NCI-H1694 treated with DMSO at 0.1 percent for 48 hours (cell line): ENCODE data around the gene C15orf39.

Source experiments
- DNase-seq: peaks from one replicate; lab custom pipeline; 2025; lab: John Stamatoyannopoulos, UW

C15orf39 gene

DNA sequence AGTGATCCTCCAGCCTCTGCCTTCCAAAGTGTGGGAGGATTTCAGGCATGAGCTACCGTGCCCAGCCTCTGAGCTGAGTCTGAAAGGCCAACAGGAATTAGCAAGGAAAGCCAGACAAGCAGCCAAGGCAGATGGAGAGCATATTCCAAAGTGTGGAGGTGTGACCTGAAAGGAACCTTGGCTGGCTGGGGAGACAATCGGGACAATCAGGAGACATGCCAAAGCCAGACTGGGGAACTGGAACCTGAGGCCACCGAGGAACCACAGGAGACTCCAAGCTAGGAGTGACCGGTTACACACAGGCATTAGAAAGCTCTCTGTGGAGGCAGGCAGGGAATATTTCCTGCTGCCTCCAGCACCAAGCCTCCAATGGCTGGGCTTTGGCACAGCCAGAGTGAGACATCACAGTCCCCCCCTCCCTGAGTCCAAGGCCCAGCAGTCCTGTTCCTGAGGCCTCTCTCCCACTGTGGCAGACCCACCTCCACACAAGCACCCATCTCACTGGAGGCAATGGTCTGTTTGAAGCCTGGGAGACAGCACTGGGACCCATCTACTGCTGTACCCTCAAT lies 4.5 kb upstream of the C15orf39 start:
- DNase-seq, result no peak

DNA sequence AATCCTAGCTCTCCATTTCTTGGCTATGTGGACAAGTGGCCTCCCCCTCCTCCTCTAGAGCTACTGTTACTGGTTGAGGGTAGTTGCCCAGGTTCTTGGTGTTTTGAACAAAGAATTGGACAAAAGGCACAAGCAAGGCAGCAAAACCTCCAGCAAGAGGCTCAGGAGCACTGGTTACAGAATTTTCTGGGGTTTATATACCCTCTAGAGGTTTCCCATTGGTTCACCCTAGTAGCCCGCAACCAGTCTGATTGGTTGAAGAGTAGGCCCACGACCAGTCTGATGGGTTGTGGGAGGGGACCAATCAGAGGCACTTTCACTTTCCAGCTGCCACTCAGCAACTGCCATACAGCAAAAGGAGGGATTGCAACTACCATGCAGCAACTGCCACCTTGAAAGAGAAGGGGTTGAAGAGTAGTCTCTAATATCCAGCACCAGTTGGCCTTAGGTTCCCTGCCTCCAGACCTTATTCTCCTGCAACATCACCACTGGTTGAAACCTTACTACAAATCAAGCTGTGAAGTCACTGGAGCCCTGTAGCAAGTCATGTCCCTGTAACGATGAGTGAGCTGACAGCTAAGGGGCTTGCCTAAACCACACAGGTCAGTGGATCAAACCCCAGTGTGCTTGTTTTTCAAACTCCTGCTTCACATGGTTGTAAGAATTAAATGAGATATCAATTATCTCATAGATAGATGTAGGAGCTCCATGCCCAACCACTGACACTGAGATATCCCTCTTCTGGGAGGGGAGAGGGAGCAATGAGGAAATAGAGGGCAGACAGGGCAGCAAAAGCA lies 2.9 kb upstream of the C15orf39 start:
- no peak for DNase-seq

DNA sequence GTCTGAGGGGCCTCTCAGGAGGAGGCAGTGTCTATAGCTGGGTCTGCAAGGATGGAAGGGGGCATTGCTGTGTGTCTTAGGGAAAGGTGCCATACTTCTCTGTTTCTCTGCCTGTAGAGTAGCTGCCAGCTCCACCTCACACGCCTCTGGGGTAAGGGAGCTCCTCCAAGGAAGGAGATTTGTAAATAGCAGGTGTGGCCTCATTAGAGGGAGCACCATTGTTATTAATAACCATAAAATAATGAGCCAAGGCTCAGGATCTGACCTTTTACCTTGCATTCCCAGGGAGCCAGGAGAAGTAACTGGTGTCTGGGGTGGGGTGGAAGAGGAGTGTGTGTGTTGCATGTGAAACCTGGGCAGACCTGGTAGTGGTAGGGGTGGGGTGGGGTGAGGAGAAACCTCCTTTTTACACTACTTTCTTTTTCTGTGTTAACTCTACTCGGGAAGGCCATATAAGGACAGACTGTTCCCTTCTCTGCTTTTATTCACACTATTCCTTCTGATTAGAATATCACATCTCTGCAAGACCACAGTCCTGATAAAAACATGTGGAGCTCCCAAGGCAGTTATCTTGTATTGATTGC lies 2.2 kb upstream of the C15orf39 start:
- DNase-seq, result no peak

DNA sequence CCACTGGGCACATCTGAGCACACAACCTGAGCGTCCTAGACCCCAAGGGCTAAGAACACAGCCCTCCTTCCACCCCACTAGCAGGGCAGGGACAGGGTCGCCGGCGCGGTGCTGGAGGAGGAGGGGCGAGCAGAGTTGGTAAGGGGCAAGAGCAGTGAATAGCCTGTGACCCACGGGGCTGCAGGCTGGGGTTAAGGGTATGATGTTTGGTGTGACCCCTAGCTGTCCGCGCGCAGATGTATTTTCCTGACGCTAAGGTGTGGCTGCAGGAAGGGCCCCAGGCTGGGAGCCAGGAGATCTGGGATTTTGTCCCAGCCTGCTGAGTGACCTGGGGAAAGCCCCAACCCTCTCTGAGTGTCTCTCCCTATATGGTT lies 1.3 kb upstream of the C15orf39 start:
- DNase-seq, result no peak

DNA sequence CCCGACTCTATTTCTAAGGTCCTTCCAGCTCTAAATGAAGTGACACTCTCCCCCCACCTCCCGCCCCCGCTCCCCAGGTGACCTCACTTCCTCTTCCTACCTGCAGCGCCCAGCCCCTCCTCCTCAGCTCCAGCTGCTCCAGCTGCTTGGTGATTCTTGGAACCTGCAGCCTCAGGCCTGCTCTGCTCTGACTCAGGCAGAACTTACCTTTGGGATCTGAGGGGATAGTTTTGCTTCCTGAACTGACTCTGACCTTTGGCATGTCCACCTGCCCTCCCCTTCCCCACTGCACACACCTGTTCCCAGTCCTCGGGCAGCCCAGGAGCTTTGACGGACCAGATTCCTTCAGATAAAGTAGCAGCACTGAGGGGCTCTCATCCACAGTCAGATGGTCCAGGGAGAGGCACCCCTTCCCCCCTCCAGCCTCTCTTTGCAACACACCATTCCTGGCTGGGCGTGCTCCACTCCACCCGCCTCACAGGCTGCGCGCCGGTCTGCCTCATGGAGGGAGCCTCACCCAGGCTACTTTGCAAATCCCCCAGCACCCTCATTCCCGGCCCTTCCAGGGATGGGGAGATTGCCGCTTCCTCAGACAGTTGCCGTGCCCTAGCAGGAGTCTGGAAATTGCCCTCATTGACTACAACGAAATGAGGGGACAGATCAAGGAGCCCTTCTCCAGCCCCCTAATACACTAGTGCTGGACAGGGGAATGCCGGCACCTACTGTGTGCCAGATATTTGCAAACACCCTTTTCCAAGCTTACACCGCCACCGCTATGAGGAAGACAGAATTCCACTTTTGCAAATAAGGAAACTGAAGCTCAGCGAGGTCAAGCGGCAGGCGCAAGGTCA lies 692 bp upstream of the C15orf39 start:
- no peak for DNase-seq

DNA sequence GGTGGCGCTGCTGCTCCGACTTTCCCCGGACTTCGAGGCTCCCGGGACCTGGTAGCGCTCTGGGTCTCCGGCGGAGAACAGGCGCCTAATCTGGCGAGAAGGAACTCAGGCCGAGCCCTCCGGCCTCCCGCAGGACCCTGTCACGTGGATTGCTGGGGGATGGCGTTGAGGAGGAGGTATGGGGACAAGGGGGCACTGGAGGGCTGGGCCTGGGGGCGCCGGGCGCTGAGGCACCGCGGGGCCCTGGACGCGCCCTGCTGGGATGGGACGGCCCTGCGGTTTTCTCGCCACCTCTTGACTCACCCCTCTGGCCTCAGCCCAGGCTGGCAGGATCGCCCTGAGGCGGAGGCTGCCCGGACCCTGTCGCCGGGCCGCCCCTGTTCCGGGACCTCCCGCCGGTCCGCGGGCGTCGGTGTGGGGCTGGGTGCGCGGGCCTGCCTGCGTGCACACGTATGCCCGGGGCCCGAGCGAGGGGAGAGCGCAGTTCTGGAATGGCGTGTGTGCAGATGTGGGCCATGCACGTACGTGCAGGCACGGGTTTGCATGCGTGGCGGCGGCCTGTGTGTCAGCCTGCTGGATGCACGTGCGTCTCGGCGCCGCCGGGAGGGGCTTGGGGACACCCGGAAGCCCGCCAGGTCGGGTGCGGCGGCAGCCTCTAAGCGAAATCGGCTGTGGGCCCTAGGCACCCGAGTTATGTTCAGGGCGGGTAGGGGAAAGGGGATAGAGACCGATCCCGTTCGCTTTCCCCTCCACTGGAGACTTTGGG lies 752 bp downstream of the C15orf39 start:
- DNase-seq, result peak; percentile 10

DNA sequence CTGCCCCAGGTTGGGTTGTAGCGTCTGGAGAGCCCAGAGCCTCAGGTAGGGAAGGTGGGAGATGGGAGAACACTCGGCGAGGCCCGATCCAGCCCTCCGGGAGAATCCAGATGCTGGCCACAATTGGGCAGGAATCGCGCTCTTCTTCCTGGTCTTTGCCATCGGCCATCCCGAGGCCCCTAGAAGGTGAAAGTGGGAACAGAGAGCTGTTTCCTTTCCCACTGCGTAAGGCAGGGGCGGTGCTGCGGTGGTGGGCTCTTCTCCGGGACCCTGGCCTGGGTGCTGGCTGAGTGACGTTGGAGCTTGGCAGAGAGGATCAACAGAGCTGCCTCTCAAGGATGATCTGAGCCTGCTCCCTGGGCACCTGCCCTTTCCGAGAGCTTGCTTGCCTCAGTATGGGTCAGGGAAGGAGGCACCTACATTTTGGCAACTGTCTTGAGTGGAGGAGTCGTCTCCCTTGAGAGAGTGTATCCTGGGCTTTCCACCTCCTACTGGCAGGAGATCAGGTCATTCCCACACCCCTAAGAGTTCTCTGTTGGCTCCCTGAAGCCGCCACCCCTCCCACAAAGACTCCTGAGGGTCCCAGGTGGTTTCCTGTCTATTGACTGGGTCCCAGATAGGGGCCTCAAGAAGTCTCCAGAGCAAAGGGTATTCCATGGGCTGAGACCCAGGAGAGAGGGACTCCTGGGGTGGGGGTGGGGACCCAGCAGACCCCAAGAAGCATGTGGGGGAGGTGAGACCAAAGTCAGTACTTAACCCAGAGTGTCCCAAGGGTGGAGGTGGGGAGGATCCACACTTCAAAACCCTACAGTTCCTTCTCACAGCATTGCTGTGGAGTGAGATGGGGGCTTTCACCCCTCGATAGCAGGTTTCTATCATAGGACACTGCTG lies 1.6 kb downstream of the C15orf39 start:
- DNase-seq, result no peak

DNA sequence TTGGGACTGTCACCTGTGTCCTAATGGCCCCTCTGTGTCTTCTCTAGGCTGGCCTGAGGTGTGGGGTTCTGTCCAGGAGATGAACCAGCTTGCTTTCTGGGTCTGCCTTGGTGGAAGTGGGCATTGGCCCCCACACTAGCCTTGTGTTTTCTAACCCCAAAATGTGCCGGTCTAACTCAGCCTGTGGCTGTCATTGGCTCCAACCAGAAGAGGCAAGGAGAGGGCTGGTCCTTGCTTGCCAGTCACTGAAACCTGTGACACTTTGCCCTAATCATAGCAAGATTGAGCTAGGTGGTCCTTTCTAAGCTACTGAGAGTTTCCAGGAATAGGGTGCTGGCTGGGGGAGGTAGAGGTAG lies 2.2 kb downstream of the C15orf39 start:
- no peak for DNase-seq

DNA sequence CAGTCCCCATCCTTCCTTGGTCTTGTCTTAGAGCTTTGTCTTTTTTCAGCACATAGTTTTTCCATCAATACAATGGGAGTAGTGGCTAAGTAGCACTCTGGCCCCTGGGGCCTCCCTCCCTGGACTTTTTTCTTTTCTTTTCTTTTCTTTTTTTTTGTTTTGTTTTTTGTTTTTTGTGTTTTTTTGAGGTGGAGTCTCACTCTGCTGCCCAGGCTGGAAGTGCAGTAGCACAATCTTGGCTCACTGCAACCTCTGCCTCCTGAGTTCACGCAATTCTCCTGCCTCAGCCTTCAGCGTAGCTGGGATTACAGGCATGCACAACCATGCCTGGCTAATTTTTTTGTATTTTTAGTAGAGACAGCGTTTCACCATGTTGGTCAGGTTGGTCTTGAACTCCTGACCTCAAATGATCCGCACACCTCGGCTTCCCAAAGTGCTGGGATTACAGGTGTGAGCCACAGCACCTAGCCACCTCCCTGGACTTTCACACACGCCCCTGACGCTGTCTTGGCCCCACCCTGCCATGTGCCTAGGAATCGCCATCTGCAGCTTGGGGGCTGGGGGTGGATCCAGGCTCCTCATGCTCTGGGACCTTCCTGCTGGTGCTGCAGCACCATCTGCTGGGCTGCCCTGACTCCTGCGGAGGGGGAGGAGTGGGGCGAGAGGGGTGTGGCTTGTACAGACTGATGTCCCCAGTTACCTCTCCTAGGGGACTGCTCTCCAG lies 2.8 kb downstream of the C15orf39 start:
- peak; percentile 66 for DNase-seq

DNA sequence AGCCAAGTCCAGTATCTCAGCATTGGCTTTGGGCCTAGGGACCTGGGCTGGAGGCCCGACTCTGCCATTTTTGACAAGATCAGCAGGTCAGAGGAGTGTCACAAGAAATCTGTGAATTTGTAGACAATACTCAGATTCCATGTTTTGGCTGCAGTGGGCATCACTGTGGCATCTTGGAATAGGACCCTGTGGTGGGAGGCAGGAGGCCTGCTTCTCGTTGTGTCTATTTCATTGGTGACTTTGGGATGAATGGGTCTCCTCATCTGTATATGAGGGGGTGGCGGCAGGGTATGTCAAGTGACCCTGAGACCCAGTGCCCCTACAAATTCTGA lies 3.3 kb downstream of the C15orf39 start:
- DNase-seq, result no peak

DNA sequence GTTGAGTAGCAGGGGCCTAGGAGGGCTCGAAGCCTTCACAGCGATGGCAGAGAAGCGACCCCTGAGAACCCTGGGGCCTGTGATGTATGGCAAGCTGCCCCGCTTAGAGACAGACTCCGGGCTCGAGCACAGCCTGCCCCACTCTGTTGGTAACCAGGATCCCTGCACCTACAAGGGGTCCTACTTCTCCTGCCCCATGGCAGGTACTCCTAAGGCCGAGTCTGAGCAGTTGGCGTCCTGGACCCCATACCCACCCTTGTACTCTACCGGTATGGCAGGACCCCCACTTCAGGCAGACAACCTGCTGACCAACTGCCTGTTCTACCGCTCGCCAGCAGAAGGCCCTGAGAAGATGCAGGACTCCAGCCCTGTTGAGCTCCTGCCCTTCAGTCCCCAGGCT lies 4.3 kb downstream of the C15orf39 start:
- DNase-seq, result no peak

DNA sequence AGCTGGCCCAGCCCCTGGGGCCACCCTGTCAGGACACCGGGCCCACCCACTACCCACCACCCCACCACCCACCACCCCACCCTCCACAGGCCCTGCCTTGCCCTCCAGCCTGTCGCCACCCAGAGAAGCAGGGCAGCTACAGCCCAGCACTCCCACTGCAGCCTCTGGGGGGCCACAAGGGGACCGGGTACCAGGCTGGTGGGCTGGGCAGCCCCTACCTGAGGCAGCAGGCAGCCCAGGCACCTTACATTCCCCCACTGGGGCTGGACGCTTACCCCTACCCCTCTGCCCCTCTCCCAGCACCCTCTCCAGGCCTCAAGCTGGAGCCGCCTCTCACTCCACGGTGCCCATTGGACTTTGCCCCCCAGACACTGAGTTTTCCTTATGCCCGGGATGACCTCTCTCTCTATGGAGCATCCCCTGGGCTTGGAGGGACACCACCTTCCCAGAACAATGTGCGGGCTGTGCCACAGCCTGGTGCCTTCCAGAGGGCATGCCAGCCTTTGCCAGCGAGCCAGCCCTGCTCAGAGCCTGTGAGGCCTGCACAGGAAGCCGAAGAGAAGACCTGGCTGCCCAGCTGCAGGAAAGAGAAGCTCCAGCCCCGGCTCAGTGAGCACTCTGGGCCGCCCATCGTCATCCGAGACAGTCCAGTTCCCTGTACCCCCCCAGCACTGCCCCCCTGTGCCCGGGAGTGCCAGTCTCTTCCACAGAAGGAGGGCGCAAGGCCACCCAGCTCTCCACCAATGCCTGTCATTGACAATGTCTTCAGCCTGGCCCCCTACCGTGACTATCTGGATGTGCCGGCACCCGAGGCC lies 5.3 kb downstream of the C15orf39 start:
- DNase-seq, result no peak

DNA sequence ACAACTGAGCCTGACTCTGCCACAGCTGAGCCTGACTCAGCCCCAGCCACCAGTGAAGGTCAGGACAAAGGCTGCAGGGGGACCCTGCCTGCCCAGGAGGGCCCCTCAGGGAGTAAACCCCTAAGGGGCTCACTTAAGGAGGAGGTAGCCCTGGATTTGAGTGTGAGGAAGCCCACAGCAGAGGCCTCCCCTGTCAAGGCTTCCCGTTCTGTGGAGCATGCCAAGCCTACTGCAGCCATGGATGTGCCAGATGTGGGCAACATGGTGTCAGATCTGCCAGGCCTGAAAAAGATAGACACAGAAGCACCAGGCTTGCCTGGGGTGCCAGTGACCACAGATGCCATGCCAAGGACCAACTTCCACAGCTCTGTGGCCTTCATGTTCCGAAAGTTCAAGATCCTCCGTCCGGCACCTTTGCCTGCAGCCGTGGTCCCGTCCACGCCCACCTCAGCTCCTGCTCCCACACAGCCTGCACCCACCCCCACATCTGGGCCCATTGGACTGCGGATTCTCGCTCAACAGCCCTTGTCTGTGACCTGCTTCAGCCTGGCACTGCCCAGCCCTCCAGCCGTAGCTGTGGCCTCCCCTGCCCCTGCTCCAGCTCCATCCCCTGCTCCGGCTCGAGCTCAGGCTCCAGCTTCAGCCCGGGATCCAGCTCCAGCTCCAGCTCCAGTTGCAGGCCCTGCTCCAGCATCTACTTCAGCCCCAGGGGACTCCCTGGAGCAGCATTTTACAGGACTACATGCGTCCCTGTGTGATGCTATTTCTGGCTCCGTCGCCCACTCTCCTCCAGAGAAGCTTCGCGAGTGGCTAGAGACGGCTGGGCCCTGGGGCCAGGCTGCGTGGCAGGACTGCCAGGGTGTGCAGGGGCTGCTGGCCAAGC lies 6.2 kb downstream of the C15orf39 start:
- DNase-seq, result no peak

DNA sequence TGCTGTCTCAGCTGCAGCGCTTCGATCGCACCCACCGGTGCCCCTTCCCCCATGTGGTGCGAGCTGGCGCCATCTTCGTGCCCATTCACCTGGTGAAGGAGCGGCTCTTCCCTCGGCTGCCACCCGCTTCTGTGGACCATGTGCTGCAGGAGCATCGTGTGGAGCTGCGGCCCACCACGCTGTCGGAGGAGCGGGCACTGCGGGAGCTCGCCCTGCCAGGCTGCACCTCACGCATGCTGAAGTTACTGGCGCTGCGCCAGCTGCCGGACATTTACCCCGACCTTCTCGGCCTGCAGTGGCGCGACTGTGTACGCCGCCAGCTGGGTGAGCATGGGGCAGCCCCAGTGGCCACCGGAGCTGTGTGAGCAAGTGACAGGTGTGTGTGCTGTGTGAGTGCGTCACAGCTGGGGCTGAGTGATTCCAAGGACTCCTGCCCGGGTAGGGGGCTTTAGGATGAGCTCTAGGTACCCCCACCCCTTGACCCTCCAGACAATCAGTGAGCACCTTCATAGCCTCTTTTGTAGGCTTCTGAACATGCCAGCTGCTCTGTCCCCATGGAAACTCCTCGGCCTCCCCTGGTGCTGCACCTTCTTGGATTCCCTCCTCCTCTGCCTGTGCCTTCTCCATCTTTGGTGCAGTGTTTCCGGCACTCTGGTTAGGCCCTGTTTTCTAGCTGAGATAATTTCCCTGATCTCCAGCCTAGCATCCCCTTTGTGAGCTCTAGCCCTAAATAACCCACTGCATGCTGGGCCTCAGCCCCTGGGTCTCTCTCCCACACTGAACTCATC lies 7.0 kb downstream of the C15orf39 start:
- no peak for DNase-seq

DNA sequence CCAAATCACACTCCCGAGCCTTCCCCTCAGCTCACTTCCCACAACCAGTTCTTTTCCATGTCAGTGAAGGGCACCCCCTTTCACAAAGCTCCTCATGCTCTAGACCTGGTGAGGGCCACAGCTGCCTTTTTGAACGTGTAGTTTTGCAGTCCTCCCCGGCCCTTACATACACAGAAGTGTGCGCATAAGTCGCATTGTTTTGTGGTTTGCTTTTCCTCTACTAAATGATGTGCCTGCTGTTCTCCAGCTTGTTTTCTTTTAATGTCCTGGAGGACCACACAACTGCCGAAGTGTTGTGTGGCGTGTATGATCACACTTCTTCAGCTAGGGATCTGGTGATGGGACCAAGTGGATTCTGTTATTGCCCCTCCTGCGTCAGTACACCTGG lies 7.6 kb downstream of the C15orf39 start:
- DNase-seq, result no peak

DNA sequence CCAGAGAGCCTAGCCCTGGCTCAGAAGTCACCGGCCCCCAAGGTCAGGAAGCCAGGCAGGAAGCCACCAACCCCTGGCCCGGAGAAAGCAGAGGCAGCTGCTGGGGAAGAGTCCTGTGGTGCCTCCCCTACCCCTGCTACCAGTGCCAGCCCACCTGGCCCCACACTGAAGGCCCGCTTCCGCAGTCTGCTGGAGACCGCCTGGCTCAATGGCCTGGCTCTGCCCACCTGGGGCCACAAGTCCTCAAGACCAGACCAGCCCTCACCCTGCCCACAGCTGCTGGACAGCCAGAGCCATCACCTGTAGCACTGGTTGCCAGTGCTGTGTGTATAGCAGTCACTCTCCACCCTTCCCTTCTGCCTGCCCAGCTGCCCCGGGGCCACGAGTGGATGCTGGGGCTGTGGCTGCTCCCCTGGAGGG lies 9.1 kb downstream of the C15orf39 start:
- DNase-seq, result no peak

DNA sequence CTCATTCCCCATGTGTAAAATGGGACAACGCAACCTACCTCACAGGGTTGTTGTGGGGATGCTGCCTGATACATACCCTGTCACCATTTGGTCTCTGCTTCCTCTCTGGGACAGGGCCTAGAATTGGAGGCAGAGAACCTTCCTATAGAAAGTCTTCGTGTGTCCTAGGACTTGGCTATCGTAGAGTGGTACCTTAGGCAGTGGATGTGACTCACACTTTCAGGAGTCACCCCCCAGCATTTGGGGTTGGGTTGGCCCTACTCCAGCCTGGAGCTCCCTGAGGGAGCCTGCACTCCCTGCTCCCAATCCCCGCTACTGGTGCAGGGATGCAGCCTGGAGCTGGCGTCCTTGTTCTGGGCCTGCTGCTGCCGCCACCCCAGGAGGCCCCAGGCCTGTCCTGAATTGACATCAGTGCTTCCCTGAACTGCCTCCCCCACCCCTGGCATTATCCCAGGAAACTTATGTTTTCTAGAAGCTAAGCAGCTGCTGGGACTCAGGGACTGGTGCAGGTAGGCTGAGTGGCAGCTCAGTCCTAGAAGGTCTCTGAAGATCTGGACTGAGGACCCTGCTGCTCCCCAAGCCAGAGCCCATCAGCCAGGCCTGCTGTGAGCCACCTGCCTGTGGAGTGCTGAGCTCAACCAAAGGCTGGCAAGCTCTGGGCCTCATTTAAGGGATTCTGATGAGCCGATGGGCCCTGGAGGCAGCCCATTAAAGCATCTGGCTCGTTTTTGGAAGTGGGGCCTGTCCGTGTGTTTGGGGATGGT lies 9.9 kb downstream of the C15orf39 start:
- DNase-seq, result no peak
